GM21367 (cell line): ENCODE data around the gene LRRC71.

Experiments used
- ATAC-seq: cut with Tn5 transposase; IDR thresholded peaks from one replicate; pipeline ENCODE4 v1.9.1; 2021; ENCODE audit not compliant: unreplicated experiment

The LRRC71 gene

GRCh38 chr1:156892190-156893047 is 28.0 kb upstream of the LRRC71 start:
- ATAC-seq = no peak

GRCh38 chr1:156893048-156893953 is 27.1 kb upstream of the LRRC71 start, which contains the start of gene PEAR1:
Gene PEAR1, plus strand, starts transcription at chr1:156893718. Its CDS starts 10,209 bp downstream, at chr1:156903927.
- no peak for ATAC-seq

- ATAC-seq = no peak
Observed at GRCh38 chr1:156894001-156894400, 26.4 kb upstream of the LRRC71 start.

GRCh38 chr1:156894711-156895454 is 25.5 kb upstream of the LRRC71 start:
- ATAC-seq = no peak

GRCh38 chr1:156895455-156895812 is 25.0 kb upstream of the LRRC71 start:
- ATAC-seq = no peak

GRCh38 chr1:156895927-156896326 is 24.5 kb upstream of the LRRC71 start:
- no peak for ATAC-seq

GRCh38 chr1:156896490-156897033 is 23.9 kb upstream of the LRRC71 start:
- ATAC-seq = no peak

- no peak for ATAC-seq
Observed at GRCh38 chr1:156897078-156897825, 23.2 kb upstream of the LRRC71 start.

GRCh38 chr1:156898161-156898566 is 22.3 kb upstream of the LRRC71 start:
- ATAC-seq = no peak

- no peak for ATAC-seq
Observed at GRCh38 chr1:156898971-156899664, 21.3 kb upstream of the LRRC71 start.

- ATAC-seq = no peak
Observed at GRCh38 chr1:156899956-156900718, 20.3 kb upstream of the LRRC71 start.

- no peak for ATAC-seq
Observed at GRCh38 chr1:156900896-156901589, 19.4 kb upstream of the LRRC71 start.

- no peak for ATAC-seq
Observed at GRCh38 chr1:156901590-156901900, 18.9 kb upstream of the LRRC71 start.

- no peak for ATAC-seq
Observed at GRCh38 chr1:156901966-156902915, 18.2 kb upstream of the LRRC71 start.

- no peak for ATAC-seq
Observed at GRCh38 chr1:156903328-156904091, 16.9 kb upstream of the LRRC71 start.

GRCh38 chr1:156904187-156904959 is 16.1 kb upstream of the LRRC71 start:
- no peak for ATAC-seq
